H9 (cell line): Measurements from ENCODE around the gene APBA2. TPM values are rescaled to one million over a fixed set of nuclear protein-coding genes. Genes with fewer than 3 reads are reported as not detected.

ENCODE experiments used
- DNase-seq: peaks from one replicate; pipeline ENCODE4 v3.0.0-alpha.2; 2017
- H2AFZ ChIP-seq: one replicate; pipeline ENCODE4 v1.6.1; 2013; ENCODE audit warnings: mild to moderate bottlenecking, low read length, control low read depth, moderate library complexity
- H2AK5ac ChIP-seq: 2 replicates; pipeline ENCODE4 v1.6.1; 2013; ENCODE audit warnings: low read length, control low read depth, mixed read lengths; ENCODE audit not compliant: insufficient read length
- H2BK120ac ChIP-seq: one replicate; pipeline ENCODE4 v1.6.1; 2013; ENCODE audit warnings: low read depth, mild to moderate bottlenecking, low read length, control low read depth, inconsistent platforms; ENCODE audit not compliant: poor library complexity, severe bottlenecking
- H2BK12ac ChIP-seq: 2 replicates; pipeline ENCODE4 v1.6.1; 2013; ENCODE audit warnings: low read length, control low read depth, mixed read lengths, low read depth; ENCODE audit not compliant: insufficient read length
- H2BK15ac ChIP-seq: 2 replicates; pipeline ENCODE4 v1.6.1; 2013; ENCODE audit warnings: low read depth, low read length, control low read depth
- H2BK20ac ChIP-seq: one replicate; pipeline ENCODE4 v1.6.1; 2013; ENCODE audit warnings: low read depth, mild to moderate bottlenecking, low read length, control low read depth, inconsistent platforms; ENCODE audit not compliant: poor library complexity, severe bottlenecking
- H2BK5ac ChIP-seq: 2 replicates; pipeline ENCODE4 v1.6.1; 2013; ENCODE audit warnings: low read length, control low read depth, mixed read lengths; ENCODE audit not compliant: insufficient read length
- H3K14ac ChIP-seq: 2 replicates; pipeline ENCODE4 v1.6.1; 2013; ENCODE audit warnings: low read length, control low read depth; ENCODE audit not compliant: insufficient read depth
- H3K18ac ChIP-seq: 2 replicates; pipeline ENCODE4 v1.6.1; 2013; ENCODE audit warnings: low read depth, mild to moderate bottlenecking, mixed read lengths, low read length, control low read depth; ENCODE audit not compliant: insufficient read length
- H3K23ac ChIP-seq: 2 replicates; pipeline ENCODE4 v1.6.1; 2013; ENCODE audit warnings: low read length, control low read depth, mixed read lengths, low read depth; ENCODE audit not compliant: insufficient read length
- H3K23me2 ChIP-seq: 2 replicates; pipeline ENCODE4 v1.6.1; 2013; ENCODE audit warnings: low read depth, mild to moderate bottlenecking, mixed read lengths, low read length, control low read depth; ENCODE audit not compliant: insufficient read length, poor library complexity, severe bottlenecking
- H3K27ac ChIP-seq: 2 replicates; pipeline ENCODE4 v1.5.1; 2013; ENCODE audit warnings: low read length, control low read depth, mixed read lengths, low read depth; ENCODE audit not compliant: insufficient read length
- H3K27me3 ChIP-seq: 2 replicates; pipeline ENCODE4 v1.6.1; 2013; ENCODE audit warnings: low read length, control low read depth, inconsistent platforms; ENCODE audit not compliant: insufficient read depth
- H3K4ac ChIP-seq: 2 replicates; pipeline ENCODE4 v1.6.1; 2013; ENCODE audit warnings: low read depth, mild to moderate bottlenecking, control low read depth, inconsistent platforms, low read length, moderate library complexity
- H3K4me1 ChIP-seq: 2 replicates; pipeline ENCODE4 v1.6.1; 2013; ENCODE audit warnings: low read length, control low read depth, inconsistent platforms; ENCODE audit not compliant: insufficient read depth
- H3K4me2 ChIP-seq: 2 replicates; pipeline ENCODE4 v1.6.1; 2013; ENCODE audit warnings: low read length, control low read depth, mixed read lengths; ENCODE audit not compliant: insufficient read length, insufficient read depth
- H3K56ac ChIP-seq: 2 replicates; pipeline ENCODE4 v1.6.1; 2013; ENCODE audit warnings: low read depth, mild to moderate bottlenecking, mixed read lengths, low read length, control low read depth; ENCODE audit not compliant: insufficient read length
- H3K79me1 ChIP-seq: 2 replicates; pipeline ENCODE4 v1.6.1; 2013; ENCODE audit warnings: low read depth, mild to moderate bottlenecking, moderate library complexity, low read length, control low read depth, inconsistent platforms; ENCODE audit not compliant: insufficient read depth, poor library complexity, severe bottlenecking
- H3K79me2 ChIP-seq: 2 replicates; pipeline ENCODE4 v1.6.1; 2013; ENCODE audit warnings: low read length, control low read depth, inconsistent platforms; ENCODE audit not compliant: insufficient read depth
- H3K9ac ChIP-seq: 2 replicates; pipeline ENCODE4 v1.6.1; 2013; ENCODE audit warnings: low read length, control low read depth, mixed read lengths; ENCODE audit not compliant: insufficient read length; ENCODE audit errors: extremely low read depth
- H3K9me3 ChIP-seq: one replicate; pipeline ENCODE4 v1.6.1; 2013; ENCODE audit warnings: low read depth, low read length, inconsistent platforms; ENCODE audit not compliant: control insufficient read depth
- H3T11ph ChIP-seq: one replicate; pipeline ENCODE4 v1.6.1; 2013; ENCODE audit warnings: mild to moderate bottlenecking, low read length, control low read depth, inconsistent platforms
- H4K20me1 ChIP-seq: one replicate; pipeline ENCODE4 v1.6.1; 2013; ENCODE audit not compliant: control insufficient read depth, insufficient read length, insufficient read depth
- H4K5ac ChIP-seq: 2 replicates; pipeline ENCODE4 v1.6.1; 2013; ENCODE audit warnings: low read depth, mild to moderate bottlenecking, mixed read lengths, low read length, control low read depth; ENCODE audit not compliant: insufficient read length
- H4K8ac ChIP-seq: replicated peaks from 2 replicates; pipeline ENCODE4 v1.6.1; 2013; ENCODE audit warnings: low read length, control low read depth, mixed read lengths, low read depth; ENCODE audit not compliant: insufficient read length
- H4K91ac ChIP-seq: 2 replicates; pipeline ENCODE4 v1.6.1; 2013; ENCODE audit warnings: low read depth, mild to moderate bottlenecking, moderate library complexity, mixed read lengths, low read length, control low read depth; ENCODE audit not compliant: insufficient read length
- H3K27ac Mint-ChIP-seq, 3 experiments: 2 replicates in 2 of 3; 3 replicates in 1 of 3; pipeline ENCODE4 v1.8.0; 2020 to 2021; ENCODE audit warnings: mixed read lengths in 3 of 3, mild to moderate bottlenecking in 1 of 3, moderate library complexity in 1 of 3
- H3K27me3 Mint-ChIP-seq: 2 replicates; pipeline ENCODE4 v1.8.0; 2021; ENCODE audit warnings: low read depth, mild to moderate bottlenecking, moderate library complexity, mixed read lengths
- H3K36me3 Mint-ChIP-seq, 3 experiments: 2 replicates in 2 of 3; 3 replicates in 1 of 3; pipeline ENCODE4 v1.8.0; 2020 to 2021; ENCODE audit warnings: low read depth in 3 of 3, mixed read lengths in 3 of 3; ENCODE audit not compliant: insufficient read depth in 1 of 3
- H3K4me1 Mint-ChIP-seq, 2 experiments: 2 replicates each; pipeline ENCODE4 v1.8.0; 2020; ENCODE audit warnings: mixed read lengths in 2 of 2
- H3K4me3 Mint-ChIP-seq, 2 experiments: 2 replicates in 1 of 2; 3 replicates in 1 of 2; pipeline ENCODE4 v1.8.0; 2020 to 2021; ENCODE audit warnings: mild to moderate bottlenecking in 2 of 2, mixed read lengths in 2 of 2, moderate library complexity in 1 of 2
- H3K9me3 Mint-ChIP-seq, 2 experiments: 2 replicates in 1 of 2; 3 replicates in 1 of 2; pipeline ENCODE4 v1.8.0; 2020; ENCODE audit warnings: mild to moderate bottlenecking in 2 of 2, mixed read lengths in 2 of 2, moderate library complexity in 1 of 2
- CTCF ChIP-seq: fragments of 200-600 bp; sonication (generic); conservative IDR thresholded peaks from 3 replicates; pipeline ENCODE4 v1.8.0; 2021; ENCODE audit warnings: antibody characterized with exemption, mild to moderate bottlenecking
- WGBS: extraction: QIAGEN DNeasy Blood & Tissue Kit; methylation state at CpG from one replicate; pipeline ENCODE4 v1.1.7; 2013; ENCODE audit warnings: missing lambda C conversion rate, low lambda C conversion rate, mixed read lengths; ENCODE audit not compliant: insufficient read length; ENCODE audit errors: extremely low coverage; 5-methylcytosine and 5-hydroxymethylcytosine counted together
- total RNA-seq: library from RNA; stranded (reverse); gene quantifications from 2 replicates; pipeline ENCODE4 v1.2.1, GENCODE V29; 2021

The APBA2 gene
- total RNA-seq, 1 experiment from 2014 or later: 14.3 TPM

GRCh38 chr15:29141308-29142128 is 255.7 kb downstream of the APBA2 start:
- H3K4me2 ChIP-seq: no peak overlapping the region
- H2AK5ac ChIP-seq: no peak overlapping the region
- no peak overlapping the region for H4K5ac ChIP-seq
- H2BK15ac ChIP-seq: no peak overlapping the region
- Mint-ChIP-seq H3K4me3 (no peak overlapping the region), H3K27me3 (no peaks in the 10 kb centered on the region; the same call in none of the 2 replicates), H3K36me3 (no peaks in the 10 kb centered on the region), H3K4me1 (peaks cover 24% of the 10 kb centered on the region in 2 experiments), H3K27ac (peak overlapping the region in 1 of 3 experiments; percentile 44; a peak in 1 of 7 replicates), H3K9me3 (no peaks in the 10 kb centered on the region)
- peak; percentile 23 for DNase-seq
- H4K20me1 ChIP-seq: no peaks in the 10 kb centered on the region
- H3K14ac ChIP-seq: peak overlapping the region; percentile 4; the same call in 1 of the 2 replicates
- H3K9me3 ChIP-seq: no peaks in the 10 kb centered on the region
- H2BK12ac ChIP-seq: no peak overlapping the region
- no peak overlapping the region for H3K27ac ChIP-seq
- H2AFZ ChIP-seq: no peak overlapping the region
- no peak overlapping the region for H3K56ac ChIP-seq
- H3T11ph ChIP-seq: no peak overlapping the region
- H3K79me2 ChIP-seq: no peaks in the 10 kb centered on the region
- no peak overlapping the region for H3K18ac ChIP-seq
- no peak overlapping the region for H4K91ac ChIP-seq
- H3K4ac ChIP-seq: no peak overlapping the region
- no peak overlapping the region for H2BK20ac ChIP-seq
- no peak overlapping the region for H3K23ac ChIP-seq
- no CpG with 5 or more reads among the region's 12 CpGs for WGBS
- H3K27me3 ChIP-seq: no peaks in the 10 kb centered on the region
- H3K9ac ChIP-seq: no peak overlapping the region
- TF ChIP-seq CTCF: no peak
- H2BK120ac ChIP-seq: no peak overlapping the region
- H4K8ac ChIP-seq: no peak overlapping the region
- peaks cover 6% of the 10 kb centered on the region for H3K23me2 ChIP-seq
- no peak overlapping the region for H2BK5ac ChIP-seq
- H3K4me1 ChIP-seq: peaks cover 5% of the 10 kb centered on the region; the same call in 1 of the 2 replicates
- H3K79me1 ChIP-seq: no peaks in the 10 kb centered on the region
